HCT116 (cell line): ENCODE results near the gene SLC66A2. TPM values are rescaled to one million over a fixed set of nuclear protein-coding genes. Genes with fewer than 3 reads are reported as not detected.

Source experiments
- ATAC-seq: fragments of 200-7000 bp; cut with Tn5 transposase; 2 replicates; pipeline ENCODE4 v1.9.1; 2020; ENCODE audit warnings: mild to moderate bottlenecking, moderate library complexity
- BruUV-seq: library from RNA; stranded (reverse); fragments of 400-500 nt; replicated peaks from 2 replicates; lab custom pipeline; 2021; lab: Mats Ljungman, UMichigan
- CTCF ChIA-PET: fragments of 300-600 bp; sonication (Branson Sonifier 250); formaldehyde crosslinking; loops from one replicate; lab custom pipeline; 2021; ENCODE audit warnings: antibody characterized with exemption; lab: Charles Lee
- POLR2A ChIA-PET: fragments of 300-600, 350-600 bp; sonication (Branson Sonifier 250); formaldehyde crosslinking; loops from one replicate; lab custom pipeline; 2021; ENCODE audit warnings: antibody characterized with exemption; lab: Charles Lee
- RAD21 ChIA-PET, 2 experiments: fragments of 300-600 bp; sonication (Branson Sonifier 250); formaldehyde crosslinking; loops; one replicate each; lab custom pipeline; 2023; ENCODE audit warnings: low total read pairs in 2 of 2; ENCODE audit not compliant: uncharacterized antibody in 2 of 2, unreplicated experiment in 2 of 2, low non-redundant PET in 1 of 2; lab: Charles Lee
- DNase-seq: peaks from one replicate; pipeline ENCODE4 v3.0.0-alpha.2; 2010; ENCODE audit warnings: low read depth, low spot score
- H2AFZ ChIP-seq: fragments of 200-600 bp; shearing (Covaris generic), sonication (generic); 2 replicates; pipeline ENCODE4 v1.6.1; 2017; ENCODE audit warnings: low read depth, mixed run types, mixed read lengths, antibody characterized with exemption, low read length; ENCODE audit not compliant: poor library complexity, severe bottlenecking
- H3K27ac ChIP-seq: 2 replicates; pipeline ENCODE4 v1.5.1; 2012; ENCODE audit warnings: low read depth, low read length
- H3K27me3 ChIP-seq: fragments of 200-600 bp; sonication (generic); 2 replicates; pipeline ENCODE4 v1.6.1; 2016; ENCODE audit warnings: mixed run types, low read length, mixed read lengths; ENCODE audit not compliant: insufficient read depth
- H3K36me3 ChIP-seq, 2 experiments: fragments of 200-500 bp in 1 of 2; fragments of 200-600 bp in 1 of 2; sonication (Bioruptor generic) in 1 of 2; sonication (generic) in 1 of 2; 2 replicates each; pipeline versions ENCODE4 v1.5.1 to v1.6.1; 2014 to 2016; ENCODE audit warnings: low read length in 2 of 2, inconsistent platforms in 1 of 2, mixed read lengths in 1 of 2, mixed run types in 1 of 2; ENCODE audit not compliant: insufficient read depth in 2 of 2, control insufficient read depth in 1 of 2
- H3K4me1 ChIP-seq, 2 experiments: fragments of 200-600 bp in 1 of 2; sonication (generic) in 1 of 2; 2 replicates each; pipeline versions ENCODE4 v1.5.1 to v1.6.1; 2012 to 2017; ENCODE audit warnings: low read length in 2 of 2, inconsistent platforms in 1 of 2, mild to moderate bottlenecking in 1 of 2, mixed read lengths in 1 of 2, mixed run types in 1 of 2, moderate library complexity in 1 of 2; ENCODE audit not compliant: insufficient read depth in 2 of 2, control insufficient read depth in 1 of 2
- H3K4me2 ChIP-seq: fragments of 200-600 bp; sonication (generic); 2 replicates; pipeline ENCODE4 v1.6.1; 2017; ENCODE audit warnings: mixed run types, low read length, mixed read lengths
- H3K4me3 ChIP-seq, 2 experiments: fragments of 200-600 bp in 1 of 2; sonication (generic) in 1 of 2; replicated peaks in 1 of 2; 2 replicates each; pipeline ENCODE4 v1.5.1; 2011 to 2016; ENCODE audit warnings: low read length in 2 of 2, control low read depth in 1 of 2, low read depth in 1 of 2, mild to moderate bottlenecking in 1 of 2, mixed read lengths in 1 of 2, mixed run types in 1 of 2
- H3K79me2 ChIP-seq: fragments of 200-600 bp; sonication (generic); 2 replicates; pipeline ENCODE4 v1.6.1; 2017; ENCODE audit warnings: mild to moderate bottlenecking, mixed run types, low read length, moderate library complexity, mixed read lengths; ENCODE audit not compliant: insufficient read depth
- H3K9ac ChIP-seq: fragments of 200-600 bp; sonication (generic); 2 replicates; pipeline ENCODE4 v1.6.1; 2016; ENCODE audit warnings: low read length, mixed read lengths
- H3K9me2 ChIP-seq: fragments of 200-600 bp; sonication (generic), shearing (Covaris generic); 2 replicates; pipeline ENCODE4 v1.6.1; 2017; ENCODE audit warnings: mixed run types, mild to moderate bottlenecking, moderate library complexity; ENCODE audit not compliant: insufficient read depth
- H3K9me3 ChIP-seq, 2 experiments: fragments of 200-500 bp in 1 of 2; fragments of 200-600 bp in 1 of 2; sonication (Bioruptor generic) in 1 of 2; sonication (generic) in 1 of 2; 2 replicates each; pipeline ENCODE4 v1.6.1; 2014 to 2017; ENCODE audit warnings: low read length in 2 of 2, mixed read lengths in 2 of 2, inconsistent platforms in 1 of 2, low read depth in 1 of 2, mild to moderate bottlenecking in 1 of 2, mixed run types in 1 of 2, moderate library complexity in 1 of 2; ENCODE audit not compliant: control insufficient read depth in 1 of 2, insufficient read depth in 1 of 2
- H4K20me1 ChIP-seq: fragments of 200-600 bp; sonication (generic), shearing (Covaris generic); 2 replicates; pipeline ENCODE4 v1.6.1; 2017; ENCODE audit warnings: mixed run types, mild to moderate bottlenecking, moderate library complexity; ENCODE audit not compliant: insufficient read depth
- CBX3 ChIP-seq: IDR thresholded peaks from 2 replicates; pipeline ENCODE4 v1.6.1; 2012; ENCODE audit warnings: low read depth
- CEBPB ChIP-seq: IDR thresholded peaks from 2 replicates; pipeline ENCODE4 v1.6.1; 2012; ENCODE audit warnings: low read depth
- EGR1 ChIP-seq: IDR thresholded peaks from 2 replicates; pipeline ENCODE4 v1.6.1; 2012; ENCODE audit warnings: low read depth
- ELF1 ChIP-seq: IDR thresholded peaks from 2 replicates; pipeline ENCODE4 v1.6.1; 2012; ENCODE audit warnings: low read depth, borderline replicate concordance
- FOSL1 ChIP-seq: IDR thresholded peaks from 2 replicates; pipeline ENCODE4 v1.6.1; 2012; ENCODE audit warnings: low read depth
- JUND ChIP-seq: IDR thresholded peaks from 2 replicates; pipeline ENCODE4 v1.6.1; 2012
- POLR2A ChIP-seq: IDR thresholded peaks from 2 replicates; pipeline ENCODE4 v1.7.0; 2011; ENCODE audit warnings: borderline replicate concordance; ENCODE audit not compliant: insufficient read depth, insufficient read length; ENCODE audit errors: extremely low read depth
- POLR2AphosphoS5 ChIP-seq: IDR thresholded peaks from 2 replicates; pipeline ENCODE4 v1.6.1; 2011; ENCODE audit warnings: mild to moderate bottlenecking, low read depth, low read length, moderate library complexity
- RAD21 ChIP-seq: IDR thresholded peaks from 2 replicates; pipeline ENCODE4 v1.6.1; 2012; ENCODE audit warnings: low read depth, mild to moderate bottlenecking
- SIN3A ChIP-seq: IDR thresholded peaks from 2 replicates; pipeline ENCODE4 v1.6.1; 2012; ENCODE audit warnings: low read depth
- SP1 ChIP-seq: IDR thresholded peaks from 2 replicates; pipeline ENCODE4 v1.6.1; 2012; ENCODE audit warnings: low read depth
- TCF7L2 ChIP-seq: IDR thresholded peaks from 2 replicates; pipeline ENCODE4 v1.7.0; 2011; ENCODE audit warnings: borderline replicate concordance, inconsistent platforms; ENCODE audit not compliant: insufficient read depth, insufficient read length; ENCODE audit errors: extremely low read depth
- YY1 ChIP-seq: IDR thresholded peaks from 2 replicates; pipeline ENCODE4 v1.6.1; 2011; ENCODE audit warnings: low read length, low read depth, moderate library complexity, mild to moderate bottlenecking; ENCODE audit not compliant: insufficient replicate concordance; ENCODE audit errors: extremely low read depth
- ZBTB33 ChIP-seq: IDR thresholded peaks from 2 replicates; pipeline ENCODE4 v1.6.1; 2011; ENCODE audit warnings: mild to moderate bottlenecking, low read length, moderate library complexity; ENCODE audit not compliant: insufficient replicate concordance; ENCODE audit errors: extremely low read depth
- ZFX ChIP-seq: fragments of 450-650 bp; IDR thresholded peaks from 2 replicates; pipeline ENCODE4 v1.6.1; 2017
- ZNF274 ChIP-seq: fragments of 200-500 bp; sonication (Bioruptor generic); IDR thresholded peaks from 2 replicates; pipeline ENCODE4 v1.6.1; 2014; ENCODE audit warnings: mild to moderate bottlenecking, low read depth, low read length, inconsistent platforms
- intact Hi-C: fragments of 100-400 bp; cut with micrococcal nuclease; formaldehyde crosslinking; loops from 2 replicates; pipeline ENCODE4 v1.10.0; 2022
- total RNA-seq: library from RNA; stranded (reverse); gene quantifications from one replicate; pipeline ENCODE4 v1.2.1, GENCODE V29; 2021; ENCODE audit not compliant: unreplicated experiment
- TF ChIP-seq, protein P1 (sequence below): IDR thresholded peaks from 2 replicates; pipeline ENCODE4 v1.6.1; 2012
- TF ChIP-seq, protein P2 (sequence below), 3 experiments: fragments of 200-600 bp in 1 of 3; sonication (generic) in 1 of 3; IDR thresholded peaks in 2 of 3; conservative IDR thresholded peaks in 1 of 3; 2 replicates each; pipeline ENCODE4 v1.5.1; 2012 to 2017; ENCODE audit warnings: low read depth in 2 of 3, low read length in 2 of 3, antibody characterized with exemption in 1 of 3, borderline replicate concordance in 1 of 3, control low read depth in 1 of 3, mild to moderate bottlenecking in 1 of 3, mixed read lengths in 1 of 3, mixed run types in 1 of 3, moderate library complexity in 1 of 3; ENCODE audit not compliant: insufficient read depth in 1 of 3
- TF ChIP-seq, protein P3 (sequence below): IDR thresholded peaks from 2 replicates; pipeline ENCODE4 v1.6.1; 2012
- TF ChIP-seq, protein P4 (sequence below): IDR thresholded peaks from 2 replicates; pipeline ENCODE4 v1.6.1; 2012; ENCODE audit warnings: low read depth

Gene SLC66A2
- total RNA-seq, 1 experiment from 2014 or later = 44.9 TPM

DNA sequence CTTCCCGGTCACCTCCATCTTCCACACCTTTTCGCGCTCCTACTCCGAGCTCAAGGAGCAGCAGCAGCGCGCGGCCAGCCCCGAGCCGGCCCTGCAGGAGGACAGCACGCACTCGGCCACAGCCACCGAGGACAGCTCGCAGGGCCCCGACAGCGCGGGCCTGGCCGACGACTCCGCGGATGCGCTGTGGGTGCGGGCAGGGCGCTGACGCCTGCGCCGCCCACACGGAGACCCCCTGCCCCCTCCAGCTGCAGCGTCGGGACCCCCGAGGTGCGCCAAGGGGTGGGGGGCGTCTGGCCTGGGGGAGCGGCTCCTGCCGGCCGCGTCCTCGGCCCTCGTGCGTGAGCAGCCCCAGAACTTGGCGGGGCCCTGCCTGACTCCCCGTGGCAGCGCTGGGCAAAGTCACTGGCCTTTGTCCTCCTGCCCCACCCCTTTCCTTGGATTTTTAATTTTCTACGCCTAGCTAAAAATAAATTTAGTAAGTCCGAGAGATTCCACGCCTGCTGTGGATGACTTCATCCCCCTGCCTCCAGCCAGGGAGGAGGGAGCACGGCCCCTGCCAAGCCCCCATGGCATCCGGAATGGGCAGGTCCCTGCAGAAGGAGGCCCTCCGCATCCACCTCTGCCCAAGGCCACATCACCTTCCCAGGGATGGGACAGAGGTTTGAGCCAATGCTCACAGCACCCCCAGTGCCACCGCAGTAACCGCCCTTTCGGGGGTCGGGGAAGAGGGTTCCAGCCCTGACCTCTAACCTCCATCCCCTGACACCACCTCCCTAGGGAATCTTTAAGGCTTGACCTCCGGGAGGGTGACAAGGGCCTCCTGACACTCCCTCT is 51.6 kb downstream of the SLC66A2 start:
- ChIA-PET RAD21 (no interaction called here), POLR2A (no interaction called here), CTCF (no interaction called here)
- no peak overlapping the region for H3K27ac ChIP-seq
- BruUV-seq = no TSS peak
- TF ChIP-seq POLR2AphosphoS5 = no peak
- TF ChIP-seq, protein P1, sequence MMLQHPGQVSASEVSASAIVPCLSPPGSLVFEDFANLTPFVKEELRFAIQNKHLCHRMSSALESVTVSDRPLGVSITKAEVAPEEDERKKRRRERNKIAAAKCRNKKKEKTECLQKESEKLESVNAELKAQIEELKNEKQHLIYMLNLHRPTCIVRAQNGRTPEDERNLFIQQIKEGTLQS = no peak
- no peak for TF ChIP-seq SIN3A
- TF ChIP-seq RAD21 = no peak
- TF ChIP-seq ZNF274 = no peak
- TF ChIP-seq FOSL1 = no peak
- TF ChIP-seq YY1 = no peak
- no peak for TF ChIP-seq EGR1
- no peak for TF ChIP-seq SP1
- TF ChIP-seq, protein P2, sequence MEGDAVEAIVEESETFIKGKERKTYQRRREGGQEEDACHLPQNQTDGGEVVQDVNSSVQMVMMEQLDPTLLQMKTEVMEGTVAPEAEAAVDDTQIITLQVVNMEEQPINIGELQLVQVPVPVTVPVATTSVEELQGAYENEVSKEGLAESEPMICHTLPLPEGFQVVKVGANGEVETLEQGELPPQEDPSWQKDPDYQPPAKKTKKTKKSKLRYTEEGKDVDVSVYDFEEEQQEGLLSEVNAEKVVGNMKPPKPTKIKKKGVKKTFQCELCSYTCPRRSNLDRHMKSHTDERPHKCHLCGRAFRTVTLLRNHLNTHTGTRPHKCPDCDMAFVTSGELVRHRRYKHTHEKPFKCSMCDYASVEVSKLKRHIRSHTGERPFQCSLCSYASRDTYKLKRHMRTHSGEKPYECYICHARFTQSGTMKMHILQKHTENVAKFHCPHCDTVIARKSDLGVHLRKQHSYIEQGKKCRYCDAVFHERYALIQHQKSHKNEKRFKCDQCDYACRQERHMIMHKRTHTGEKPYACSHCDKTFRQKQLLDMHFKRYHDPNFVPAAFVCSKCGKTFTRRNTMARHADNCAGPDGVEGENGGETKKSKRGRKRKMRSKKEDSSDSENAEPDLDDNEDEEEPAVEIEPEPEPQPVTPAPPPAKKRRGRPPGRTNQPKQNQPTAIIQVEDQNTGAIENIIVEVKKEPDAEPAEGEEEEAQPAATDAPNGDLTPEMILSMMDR (IDR thresholded peaks at IDR 0.05 in 2 of 3, conservative IDR thresholded peaks at IDR 0.05 in 1 of 3; ENCODE audit: borderline replicate concordance in 1 of 3, insufficient read depth in 1 of 3, low read depth in 2 of 3, low read length in 2 of 3) = no peak
- no peak for TF ChIP-seq TCF7L2
- TF ChIP-seq, protein P3, sequence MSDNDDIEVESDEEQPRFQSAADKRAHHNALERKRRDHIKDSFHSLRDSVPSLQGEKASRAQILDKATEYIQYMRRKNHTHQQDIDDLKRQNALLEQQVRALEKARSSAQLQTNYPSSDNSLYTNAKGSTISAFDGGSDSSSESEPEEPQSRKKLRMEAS = no peak
- TF ChIP-seq POLR2A = no peak
- TF ChIP-seq CEBPB = no peak
- TF ChIP-seq, protein P4, sequence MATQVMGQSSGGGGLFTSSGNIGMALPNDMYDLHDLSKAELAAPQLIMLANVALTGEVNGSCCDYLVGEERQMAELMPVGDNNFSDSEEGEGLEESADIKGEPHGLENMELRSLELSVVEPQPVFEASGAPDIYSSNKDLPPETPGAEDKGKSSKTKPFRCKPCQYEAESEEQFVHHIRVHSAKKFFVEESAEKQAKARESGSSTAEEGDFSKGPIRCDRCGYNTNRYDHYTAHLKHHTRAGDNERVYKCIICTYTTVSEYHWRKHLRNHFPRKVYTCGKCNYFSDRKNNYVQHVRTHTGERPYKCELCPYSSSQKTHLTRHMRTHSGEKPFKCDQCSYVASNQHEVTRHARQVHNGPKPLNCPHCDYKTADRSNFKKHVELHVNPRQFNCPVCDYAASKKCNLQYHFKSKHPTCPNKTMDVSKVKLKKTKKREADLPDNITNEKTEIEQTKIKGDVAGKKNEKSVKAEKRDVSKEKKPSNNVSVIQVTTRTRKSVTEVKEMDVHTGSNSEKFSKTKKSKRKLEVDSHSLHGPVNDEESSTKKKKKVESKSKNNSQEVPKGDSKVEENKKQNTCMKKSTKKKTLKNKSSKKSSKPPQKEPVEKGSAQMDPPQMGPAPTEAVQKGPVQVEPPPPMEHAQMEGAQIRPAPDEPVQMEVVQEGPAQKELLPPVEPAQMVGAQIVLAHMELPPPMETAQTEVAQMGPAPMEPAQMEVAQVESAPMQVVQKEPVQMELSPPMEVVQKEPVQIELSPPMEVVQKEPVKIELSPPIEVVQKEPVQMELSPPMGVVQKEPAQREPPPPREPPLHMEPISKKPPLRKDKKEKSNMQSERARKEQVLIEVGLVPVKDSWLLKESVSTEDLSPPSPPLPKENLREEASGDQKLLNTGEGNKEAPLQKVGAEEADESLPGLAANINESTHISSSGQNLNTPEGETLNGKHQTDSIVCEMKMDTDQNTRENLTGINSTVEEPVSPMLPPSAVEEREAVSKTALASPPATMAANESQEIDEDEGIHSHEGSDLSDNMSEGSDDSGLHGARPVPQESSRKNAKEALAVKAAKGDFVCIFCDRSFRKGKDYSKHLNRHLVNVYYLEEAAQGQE = no peak
- TF ChIP-seq ELF1 = no peak
- no peak for TF ChIP-seq CBX3
- no peak for TF ChIP-seq ZBTB33
- no peak for TF ChIP-seq JUND
- TF ChIP-seq ZFX = no peak
- no peak overlapping the region for H3K4me3 ChIP-seq
- no peaks in the 10 kb centered on the region for H3K79me2 ChIP-seq
- H3K9me2 ChIP-seq = no peaks in the 10 kb centered on the region
- intact Hi-C loops = no loop called here
- no peak overlapping the region for H3K4me2 ChIP-seq
- no peaks in the 10 kb centered on the region for H4K20me1 ChIP-seq
- no peak overlapping the region for H3K9ac ChIP-seq
- H3K27me3 ChIP-seq = no peaks in the 10 kb centered on the region
- H3K9me3 ChIP-seq = peaks cover 15 to 31% of the 10 kb centered on the region in 2 experiments; a peak in 2 of 4 replicates
- DNase-seq = no peak
- no peak for ATAC-seq
- no peaks in the 10 kb centered on the region for H3K4me1 ChIP-seq
- 0 out of 4 replicates have a peak, but pooled peaks cover 0 to 10% of the 10 kb centered on the region in 2 experiments for H3K36me3 ChIP-seq
- H2AFZ ChIP-seq = no peak overlapping the region
